SK-N-MC (cell line): Measurements from ENCODE around the gene PYY.
"Not testable (repeated sequence)": the region's sequence is repeated elsewhere in the genome, so short reads cannot be mapped to it uniquely, and the experiment has no call there.

ENCODE experiments used
- DNase-seq: peaks from one replicate; pipeline ENCODE4 v3.0.0-alpha.2; 2011; ENCODE audit warnings: low read depth, low spot score
- H3K27ac ChIP-seq: fragments of 200-600 bp; sonication (generic); 2 replicates; pipeline ENCODE4 v1.5.1; 2016; ENCODE audit warnings: mixed run types
- H3K36me3 ChIP-seq: fragments of 200-600 bp; sonication (generic); 2 replicates; pipeline ENCODE4 v1.6.1; 2017; ENCODE audit warnings: antibody characterized with exemption, low read length, mixed read lengths; ENCODE audit not compliant: insufficient read depth
- H3K4me3 ChIP-seq: fragments of 200-600 bp; sonication (generic); 2 replicates; pipeline ENCODE4 v1.5.1; 2016
- H3K9ac ChIP-seq: fragments of 200-600 bp; sonication (generic); 2 replicates; pipeline ENCODE4 v1.8.0; 2017; ENCODE audit warnings: mixed run types, mixed read lengths; ENCODE audit not compliant: insufficient read length
- H3K9me3 ChIP-seq: fragments of 200-600 bp; sonication (generic); 2 replicates; pipeline ENCODE4 v1.6.1; 2017; ENCODE audit warnings: low read depth, mild to moderate bottlenecking, antibody characterized with exemption, low read length, moderate library complexity, mixed read lengths
- EZH2 ChIP-seq: fragments of 200-600 bp; sonication (generic); IDR thresholded peaks from one replicate; pipeline ENCODE4 v1.6.1; 2017; ENCODE audit warnings: antibody characterized with exemption
- FOXP2 ChIP-seq: optimal IDR thresholded peaks from 2 replicates; pipeline ENCODE3; 2011; ENCODE audit warnings: mild to moderate bottlenecking, moderate library complexity; ENCODE audit not compliant: insufficient read depth; ENCODE audit errors: extremely low read length, control extremely low read depth
- POLR2AphosphoS5 ChIP-seq: IDR thresholded peaks from 2 replicates; pipeline ENCODE4 v1.6.1; 2012; ENCODE audit warnings: mild to moderate bottlenecking, low read depth, low read length, borderline replicate concordance

The PYY gene

GRCh38 chr17:43983196-43983514, 29.4 kb upstream of the PYY start:
- no peaks in the 10 kb centered on the region for H3K36me3 ChIP-seq
- TF ChIP-seq FOXP2 (no peak), POLR2AphosphoS5 (no peak), EZH2 (no peak)
- H3K4me3 ChIP-seq, result no peak overlapping the region
- no peak for DNase-seq
- no peak overlapping the region for H3K27ac ChIP-seq
- no peaks in the 10 kb centered on the region for H3K9me3 ChIP-seq
- H3K9ac ChIP-seq, result no peak overlapping the region

GRCh38 chr17:43982171-43982570, 28.4 kb upstream of the PYY start:
- Histone ChIP-seq H3K27ac (no peak overlapping the region), H3K9me3 (no peaks in the 10 kb centered on the region), H3K9ac (no peak overlapping the region), H3K36me3 (no peaks in the 10 kb centered on the region), H3K4me3 (no peak overlapping the region)
- no peak for TF ChIP-seq POLR2AphosphoS5
- no peak for TF ChIP-seq EZH2
- no peak for TF ChIP-seq FOXP2
- DNase-seq, result no peak

GRCh38 chr17:43979671-43980070, 25.9 kb upstream of the PYY start:
- no peak for DNase-seq
- Histone ChIP-seq H3K4me3 (no peak overlapping the region), H3K9ac (no peak overlapping the region), H3K9me3 (no peaks in the 10 kb centered on the region), H3K36me3 (no peaks in the 10 kb centered on the region), H3K27ac (no peak overlapping the region)
- no peak for TF ChIP-seq FOXP2
- no peak for TF ChIP-seq POLR2AphosphoS5
- TF ChIP-seq EZH2, result no peak

GRCh38 chr17:43979011-43979410, 25.3 kb upstream of the PYY start:
- TF ChIP-seq POLR2AphosphoS5 (no peak), FOXP2 (no peak), EZH2 (no peak)
- H3K36me3 ChIP-seq, result no peaks in the 10 kb centered on the region
- no peak overlapping the region for H3K4me3 ChIP-seq
- H3K27ac ChIP-seq, result no peak overlapping the region
- no peaks in the 10 kb centered on the region for H3K9me3 ChIP-seq
- DNase-seq, result no peak
- H3K9ac ChIP-seq, result no peak overlapping the region

- TF ChIP-seq EZH2, result no peak
- DNase-seq, result no peak
- H3K9me3 ChIP-seq, result no peaks in the 10 kb centered on the region
Measured at GRCh38 chr17:43978078-43978477, 24.3 kb upstream of the PYY start.

GRCh38 chr17:43976963-43977837, 23.5 kb upstream of the PYY start:
- no peak for TF ChIP-seq FOXP2
- TF ChIP-seq EZH2, result no peak
- no peak for TF ChIP-seq POLR2AphosphoS5
- H3K4me3 ChIP-seq, result no peak overlapping the region
- no peak overlapping the region for H3K9ac ChIP-seq

More at GRCh38 chr17:43978078-43978477, 24.3 kb upstream of the PYY start:
- no peak overlapping the region for H3K9ac ChIP-seq
- no peak overlapping the region for H3K27ac ChIP-seq
- no peaks in the 10 kb centered on the region for H3K36me3 ChIP-seq
- H3K4me3 ChIP-seq, result no peak overlapping the region

GRCh38 chr17:43975898-43976297, 22.2 kb upstream of the PYY start:
- H3K36me3 ChIP-seq, result no peaks in the 10 kb centered on the region
- no peak overlapping the region for H3K27ac ChIP-seq
- H3K4me3 ChIP-seq, result no peak overlapping the region
- H3K9me3 ChIP-seq, result no peaks in the 10 kb centered on the region
- TF ChIP-seq POLR2AphosphoS5 (no peak), EZH2 (no peak), FOXP2 (no peak)
- no peak for DNase-seq
- no peak overlapping the region for H3K9ac ChIP-seq

More at GRCh38 chr17:43976963-43977837, 23.5 kb upstream of the PYY start:
- no peak for DNase-seq
- H3K9me3 ChIP-seq, result no peaks in the 10 kb centered on the region
- H3K27ac ChIP-seq, result no peak overlapping the region
- no peaks in the 10 kb centered on the region for H3K36me3 ChIP-seq

GRCh38 chr17:43974382-43975266, 20.9 kb upstream of the PYY start:
- Histone ChIP-seq H3K9me3 (no peaks in the 10 kb centered on the region), H3K9ac (no peak overlapping the region), H3K36me3 (no peaks in the 10 kb centered on the region), H3K27ac (no peak overlapping the region), H3K4me3 (no peak overlapping the region)
- TF ChIP-seq EZH2, result no peak
- no peak for TF ChIP-seq FOXP2
- TF ChIP-seq POLR2AphosphoS5, result no peak
- DNase-seq, result no peak

GRCh38 chr17:43972444-43973212, 18.9 kb upstream of the PYY start:
- not testable (repeated sequence) for DNase-seq, H3K9ac ChIP-seq, H3K9me3 ChIP-seq, H3K4me3 ChIP-seq, H3K27ac ChIP-seq, H3K36me3 ChIP-seq

GRCh38 chr17:43971436-43971835, 17.7 kb upstream of the PYY start:
- not testable (repeated sequence) for H3K9me3 ChIP-seq, H3K27ac ChIP-seq, H3K9ac ChIP-seq, DNase-seq, H3K4me3 ChIP-seq, H3K36me3 ChIP-seq
